Neuron (in vitro differentiated cells): Measurements from ENCODE around the gene STAC.

ENCODE experiments used
- H2AFZ ChIP-seq: one replicate; pipeline ENCODE4 v1.6.1; 2013; ENCODE audit warnings: low read depth, mild to moderate bottlenecking, inconsistent platforms, low read length, moderate library complexity
- H3K27me3 ChIP-seq: one replicate; pipeline ENCODE4 v1.6.1; 2013; ENCODE audit warnings: low read length; ENCODE audit not compliant: insufficient read depth
- H3K36me3 ChIP-seq: one replicate; pipeline ENCODE4 v1.6.1; 2013; ENCODE audit warnings: low read length; ENCODE audit not compliant: insufficient read depth
- H3K4me1 ChIP-seq: one replicate; pipeline ENCODE4 v1.6.1; 2013; ENCODE audit warnings: low read length; ENCODE audit not compliant: insufficient read depth
- H3K4me3 ChIP-seq: 2 replicates; pipeline ENCODE4 v1.5.1; 2013; ENCODE audit warnings: mild to moderate bottlenecking, low read length, moderate library complexity
- H3K9me3 ChIP-seq: one replicate; pipeline ENCODE4 v1.6.1; 2013; ENCODE audit warnings: low read length

The STAC gene, protein sequence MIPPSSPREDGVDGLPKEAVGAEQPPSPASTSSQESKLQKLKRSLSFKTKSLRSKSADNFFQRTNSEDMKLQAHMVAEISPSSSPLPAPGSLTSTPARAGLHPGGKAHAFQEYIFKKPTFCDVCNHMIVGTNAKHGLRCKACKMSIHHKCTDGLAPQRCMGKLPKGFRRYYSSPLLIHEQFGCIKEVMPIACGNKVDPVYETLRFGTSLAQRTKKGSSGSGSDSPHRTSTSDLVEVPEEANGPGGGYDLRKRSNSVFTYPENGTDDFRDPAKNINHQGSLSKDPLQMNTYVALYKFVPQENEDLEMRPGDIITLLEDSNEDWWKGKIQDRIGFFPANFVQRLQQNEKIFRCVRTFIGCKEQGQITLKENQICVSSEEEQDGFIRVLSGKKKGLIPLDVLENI

DNA sequence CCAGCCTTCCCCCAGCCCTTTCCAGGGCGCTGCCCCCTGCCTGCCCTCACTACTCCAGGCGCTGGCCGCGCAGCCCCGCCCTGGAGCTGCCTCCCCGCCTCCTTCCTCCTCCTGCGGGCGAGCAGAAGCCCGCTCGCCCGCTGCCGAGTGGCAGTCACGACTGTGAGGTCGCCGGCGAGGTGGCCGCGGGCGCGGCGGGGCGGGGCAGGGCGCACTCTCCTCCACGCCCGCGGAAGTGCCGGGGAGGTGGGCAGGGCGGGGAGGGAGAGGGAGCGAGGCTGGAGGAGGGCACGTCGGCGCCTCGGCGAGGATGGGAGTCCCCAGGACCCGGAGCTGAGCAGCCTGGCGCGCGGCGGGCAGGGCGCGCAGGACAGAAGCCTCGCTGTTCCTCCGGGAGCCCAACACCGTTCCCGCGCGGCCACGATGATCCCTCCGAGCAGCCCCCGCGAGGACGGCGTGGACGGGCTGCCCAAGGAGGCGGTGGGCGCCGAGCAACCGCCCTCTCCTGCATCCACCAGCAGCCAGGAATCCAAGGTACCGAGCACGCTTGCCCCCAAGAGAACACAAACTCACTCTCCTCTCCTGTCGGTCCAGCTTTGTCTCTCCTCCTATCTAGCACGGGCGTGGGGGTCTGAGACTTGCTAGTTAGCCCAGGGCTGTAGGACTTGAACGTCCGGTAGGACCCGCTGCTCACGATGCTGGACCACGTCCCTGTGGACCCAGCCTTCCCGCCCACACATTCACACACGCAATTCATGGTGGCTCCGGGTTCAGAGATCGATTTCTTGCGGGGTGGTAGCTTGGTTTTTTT, at the start of gene STAC:
STAC (plus strand) TSS at position 284 of the 811 bp plus-strand sequence; CDS start at position 424, 140 bp downstream.
- Histone ChIP-seq H3K27me3 (peaks cover 38% of the 10 kb centered on the region), H3K36me3 (no peaks in the 10 kb centered on the region), H3K4me3 (no peak within 1 kb of the TSS), H3K9me3 (no peaks in the 10 kb centered on the region), H3K4me1 (no peaks in the 10 kb centered on the region), H2AFZ (no peak within 1 kb of the TSS)

DNA sequence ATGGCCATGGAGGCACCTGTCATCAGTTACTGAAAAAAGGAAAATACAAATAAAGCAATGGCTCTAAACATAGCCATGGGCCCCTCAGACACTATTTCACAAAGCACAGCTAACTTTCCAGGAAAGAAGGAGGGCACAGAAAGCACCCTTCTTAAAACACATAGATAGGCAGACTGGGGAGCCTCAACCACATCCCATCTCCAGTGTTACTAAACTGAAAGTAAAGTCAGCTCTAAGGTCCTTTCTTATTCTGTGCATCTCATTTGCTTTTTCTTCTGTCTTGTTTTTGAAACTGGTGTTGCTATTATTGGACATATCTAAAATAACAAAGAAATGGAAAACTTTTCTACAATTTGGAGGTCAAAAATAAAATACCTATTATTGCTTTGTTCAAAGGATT, 48.2 kb upstream of the STAC start:
- no peak overlapping the region for H2AFZ ChIP-seq
- H3K4me1 ChIP-seq = no peaks in the 10 kb centered on the region
- H3K4me3 ChIP-seq = no peak overlapping the region
- no peaks in the 10 kb centered on the region for H3K36me3 ChIP-seq
- no peaks in the 10 kb centered on the region for H3K9me3 ChIP-seq
- H3K27me3 ChIP-seq = no peaks in the 10 kb centered on the region

GRCh38 chr3:36362216-36362615, 18.1 kb upstream of the STAC start:
- H2AFZ ChIP-seq = no peak overlapping the region

GRCh38 chr3:36362973-36363372, 17.3 kb upstream of the STAC start:
- Histone ChIP-seq H3K36me3 (no peaks in the 10 kb centered on the region), H3K4me3 (no peak overlapping the region), H3K9me3 (no peaks in the 10 kb centered on the region), H3K4me1 (no peaks in the 10 kb centered on the region), H2AFZ (no peak overlapping the region), H3K27me3 (no peaks in the 10 kb centered on the region)

More at GRCh38 chr3:36362216-36362615, 18.1 kb upstream of the STAC start:
- no peak overlapping the region for H3K4me3 ChIP-seq
- no peaks in the 10 kb centered on the region for H3K9me3 ChIP-seq
- H3K36me3 ChIP-seq = no peaks in the 10 kb centered on the region
- H3K4me1 ChIP-seq = no peaks in the 10 kb centered on the region
- H3K27me3 ChIP-seq = no peaks in the 10 kb centered on the region

DNA sequence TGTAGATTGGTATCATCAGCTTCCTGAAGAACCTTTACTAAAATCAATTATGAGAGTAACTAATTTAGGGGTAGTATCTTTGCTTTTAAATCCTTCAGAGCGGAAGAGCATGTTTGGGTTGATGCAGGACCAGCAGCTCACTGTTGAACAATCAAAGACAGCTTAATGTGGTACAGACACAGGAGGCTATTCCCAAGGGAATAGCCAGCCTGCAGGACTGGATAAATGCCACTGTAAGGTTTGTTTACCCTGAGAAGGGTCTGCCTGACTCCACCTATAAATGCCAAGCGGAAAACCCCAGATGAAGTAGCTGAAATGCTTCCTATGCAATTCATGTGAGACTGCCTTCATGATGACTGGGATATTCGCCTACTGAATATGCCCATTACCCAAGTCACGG, 16.0 kb upstream of the STAC start:
- Histone ChIP-seq H3K4me1 (no peaks in the 10 kb centered on the region), H3K27me3 (no peaks in the 10 kb centered on the region), H2AFZ (no peak overlapping the region), H3K9me3 (no peaks in the 10 kb centered on the region), H3K36me3 (no peaks in the 10 kb centered on the region), H3K4me3 (no peak overlapping the region)

GRCh38 chr3:36365829-36366228, 14.5 kb upstream of the STAC start:
- H3K27me3 ChIP-seq = no peaks in the 10 kb centered on the region
- H3K36me3 ChIP-seq = no peaks in the 10 kb centered on the region
- no peaks in the 10 kb centered on the region for H3K4me1 ChIP-seq
- no peak overlapping the region for H2AFZ ChIP-seq
- H3K4me3 ChIP-seq = no peak overlapping the region
- no peaks in the 10 kb centered on the region for H3K9me3 ChIP-seq

DNA sequence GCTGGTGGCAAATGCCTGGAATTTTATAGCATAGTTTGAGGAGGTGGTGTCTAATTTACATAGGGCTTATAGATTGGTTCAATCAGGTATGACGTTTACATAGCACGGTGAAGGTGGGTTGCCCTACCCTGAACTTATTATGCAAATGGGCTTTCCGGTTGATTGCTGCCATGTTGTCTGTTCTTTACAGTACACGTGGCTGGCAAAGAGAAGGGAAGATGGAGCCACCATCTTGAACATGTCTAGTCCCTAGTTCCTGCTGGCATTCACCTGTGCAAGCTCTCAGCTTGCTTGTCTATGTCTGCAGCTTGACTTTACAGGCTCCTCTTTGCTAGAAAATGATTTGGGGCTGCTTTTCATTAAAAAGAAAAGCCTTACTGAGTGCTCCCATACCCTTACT, 14.0 kb upstream of the STAC start:
- no peaks in the 10 kb centered on the region for H3K27me3 ChIP-seq
- no peaks in the 10 kb centered on the region for H3K36me3 ChIP-seq

GRCh38 chr3:36367912-36368573, 12.3 kb upstream of the STAC start:
- no peaks in the 10 kb centered on the region for H3K27me3 ChIP-seq
- no peaks in the 10 kb centered on the region for H3K4me1 ChIP-seq
- H2AFZ ChIP-seq = no peak overlapping the region
- H3K4me3 ChIP-seq = no peak overlapping the region
- no peaks in the 10 kb centered on the region for H3K9me3 ChIP-seq
- no peaks in the 10 kb centered on the region for H3K36me3 ChIP-seq

More for the DNA sequence above, 14.0 kb upstream of the STAC start:
- Histone ChIP-seq H3K9me3 (no peaks in the 10 kb centered on the region), H3K4me3 (no peak overlapping the region), H3K4me1 (no peaks in the 10 kb centered on the region), H2AFZ (no peak overlapping the region)

DNA sequence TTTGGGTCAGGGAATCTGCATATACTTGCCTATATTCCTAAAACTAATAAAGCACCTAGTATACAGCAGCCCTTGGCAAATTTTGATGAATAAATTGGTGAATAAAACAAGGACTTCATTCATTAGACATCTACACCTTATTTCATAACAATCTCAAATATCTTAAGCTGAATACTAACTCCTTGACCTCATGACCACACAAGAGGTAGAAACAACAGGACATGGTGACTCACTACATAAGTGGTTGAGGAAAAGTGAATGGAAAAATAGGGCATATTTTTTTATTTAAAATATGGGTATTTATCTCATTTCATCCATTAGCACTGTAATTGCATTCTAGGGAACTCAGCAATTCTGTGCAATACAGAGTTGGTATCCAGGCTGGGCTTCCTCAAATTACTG, 7.8 kb upstream of the STAC start:
- Histone ChIP-seq H3K36me3 (no peaks in the 10 kb centered on the region), H3K4me1 (no peaks in the 10 kb centered on the region), H2AFZ (no peak overlapping the region), H3K9me3 (no peaks in the 10 kb centered on the region), H3K27me3 (peaks cover under 1% of the 10 kb centered on the region), H3K4me3 (no peak overlapping the region)

- Histone ChIP-seq H2AFZ (no peak overlapping the region), H3K4me1 (no peaks in the 10 kb centered on the region), H3K27me3 (peaks cover 3% of the 10 kb centered on the region), H3K9me3 (no peaks in the 10 kb centered on the region), H3K36me3 (no peaks in the 10 kb centered on the region), H3K4me3 (no peak overlapping the region)
Observed at GRCh38 chr3:36373084-36373483, 7.2 kb upstream of the STAC start.

GRCh38 chr3:36373666-36374065, 6.6 kb upstream of the STAC start:
- Histone ChIP-seq H3K9me3 (no peaks in the 10 kb centered on the region), H3K4me1 (no peaks in the 10 kb centered on the region), H2AFZ (no peak overlapping the region), H3K4me3 (no peak overlapping the region), H3K36me3 (no peaks in the 10 kb centered on the region), H3K27me3 (peaks cover 6% of the 10 kb centered on the region)

GRCh38 chr3:36379872-36380220, 458 bp upstream of the STAC start:
- peaks cover 38% of the 10 kb centered on the region for H3K27me3 ChIP-seq
- no peak overlapping the region for H3K4me3 ChIP-seq
- no peaks in the 10 kb centered on the region for H3K4me1 ChIP-seq

GRCh38 chr3:36381311-36381956, 1.1 kb downstream of the STAC start:
- H3K36me3 ChIP-seq = no peaks in the 10 kb centered on the region
- H3K4me3 ChIP-seq = no peak overlapping the region
- H3K9me3 ChIP-seq = no peaks in the 10 kb centered on the region
- H2AFZ ChIP-seq = no peak overlapping the region
- peaks cover 38% of the 10 kb centered on the region for H3K27me3 ChIP-seq
- H3K4me1 ChIP-seq = no peaks in the 10 kb centered on the region

More at GRCh38 chr3:36379872-36380220, 458 bp upstream of the STAC start:
- no peak overlapping the region for H2AFZ ChIP-seq
- H3K9me3 ChIP-seq = no peaks in the 10 kb centered on the region
- no peaks in the 10 kb centered on the region for H3K36me3 ChIP-seq
